ENCODE measurements around the gene LY86.

The LY86 gene

DNA sequence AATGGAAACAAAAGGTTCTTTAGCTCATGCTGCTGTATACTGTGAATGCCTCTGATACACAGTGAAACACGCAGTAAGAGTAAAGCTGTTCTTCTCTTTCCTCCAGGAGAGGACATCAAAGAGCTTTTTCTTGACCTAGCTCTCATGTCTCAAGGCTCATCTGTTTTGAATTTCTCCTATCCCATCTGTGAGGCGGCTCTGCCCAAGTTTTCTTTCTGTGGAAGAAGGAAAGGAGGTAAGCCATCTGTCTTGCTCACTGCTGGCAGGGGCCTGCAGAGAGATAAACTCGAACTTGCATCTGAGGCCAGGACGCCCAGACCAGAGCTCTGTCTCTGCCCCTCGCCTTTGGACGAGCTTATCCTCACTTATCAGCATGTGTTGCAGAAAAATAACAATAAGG, 37.7 kb downstream of the LY86 start:
- DNase-seq (ENCODE audit: insufficient read length, low spot score) (no peak), FAIRE-seq (no peak)
- TF ChIP-seq POU2F2 (IDR thresholded peaks at IDR 0.05; ENCODE audit: low read depth, low read length) (no peak), SPI1 (IDR thresholded peaks at IDR 0.05; ENCODE audit: low read depth, low read length) (no peak), TAF1 (IDR thresholded peaks at IDR 0.05; ENCODE audit: low read depth, low read length) (no peak), POLR2A (IDR thresholded peaks at IDR 0.05; ENCODE audit: low read depth, low read length) (no peak), POLR2AphosphoS5 (IDR thresholded peaks at IDR 0.05; ENCODE audit: low read depth, low read length) (no peak), PAX5 (IDR thresholded peaks at IDR 0.05; ENCODE audit: insufficient read depth, low read length, severe bottlenecking) (no peak)

DNA sequence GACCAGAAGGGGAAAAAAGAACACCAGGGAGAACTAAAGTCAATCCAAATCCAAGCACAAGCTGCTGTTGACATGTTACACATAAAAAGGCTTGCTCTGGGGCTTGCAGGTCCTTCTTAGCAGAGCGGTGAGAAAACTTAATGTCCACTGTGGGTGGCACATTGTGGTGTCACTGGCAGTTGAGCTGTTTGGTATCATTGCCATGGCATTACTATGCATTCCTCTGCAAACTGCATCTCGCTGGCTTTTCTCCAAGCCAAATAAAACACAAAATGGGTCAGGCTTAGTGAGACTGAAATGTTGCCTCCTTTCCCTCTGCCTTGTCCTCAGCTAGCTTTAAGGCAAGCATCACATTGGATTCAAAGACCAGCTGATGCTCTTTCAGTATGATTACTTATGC, 40.9 kb downstream of the LY86 start:
- TF ChIP-seq POLR2AphosphoS5 (IDR thresholded peaks at IDR 0.05; ENCODE audit: low read depth, low read length) = no peak
- no peak for TF ChIP-seq TAF1 (IDR thresholded peaks at IDR 0.05; ENCODE audit: low read depth, low read length)
- no peak for TF ChIP-seq POU2F2 (IDR thresholded peaks at IDR 0.05; ENCODE audit: low read depth, low read length)
- no peak for TF ChIP-seq SPI1 (IDR thresholded peaks at IDR 0.05; ENCODE audit: low read depth, low read length)
- TF ChIP-seq POLR2A (IDR thresholded peaks at IDR 0.05; ENCODE audit: low read depth, low read length) = no peak
- no peak for TF ChIP-seq PAX5 (IDR thresholded peaks at IDR 0.05; ENCODE audit: insufficient read depth, low read length, severe bottlenecking)
- DNase-seq (ENCODE audit: insufficient read length, low spot score) (no peak), FAIRE-seq (peak; percentile 9)

DNA sequence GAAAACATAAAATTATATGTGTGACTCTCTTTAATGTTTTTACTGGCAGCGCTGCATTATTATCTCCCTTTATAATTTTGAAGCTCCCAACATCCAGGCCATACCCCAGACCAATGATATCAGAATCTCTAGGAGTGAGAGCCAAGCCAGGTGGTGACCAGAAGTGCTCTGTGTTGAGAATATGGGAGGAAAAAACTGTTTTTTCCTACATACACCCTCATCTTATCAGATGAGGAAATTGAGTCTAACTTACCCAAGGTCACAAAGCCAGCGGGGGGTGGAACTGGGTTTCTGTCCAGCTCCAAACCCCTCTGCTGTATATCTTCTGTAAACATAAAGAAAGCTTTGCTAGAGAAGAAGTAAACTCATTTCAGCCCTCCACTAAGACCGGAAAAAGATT, 42.5 kb downstream of the LY86 start:
- no peak for FAIRE-seq
- no peak for DNase-seq (ENCODE audit: insufficient read length, low spot score)
- TF ChIP-seq POU2F2 (IDR thresholded peaks at IDR 0.05; ENCODE audit: low read depth, low read length) (no peak), TAF1 (IDR thresholded peaks at IDR 0.05; ENCODE audit: low read depth, low read length) (no peak), SPI1 (IDR thresholded peaks at IDR 0.05; ENCODE audit: low read depth, low read length) (no peak), PAX5 (IDR thresholded peaks at IDR 0.05; ENCODE audit: insufficient read depth, low read length, severe bottlenecking) (no peak), POLR2A (IDR thresholded peaks at IDR 0.05; ENCODE audit: low read depth, low read length) (no peak), POLR2AphosphoS5 (IDR thresholded peaks at IDR 0.05; ENCODE audit: low read depth, low read length) (no peak)

DNA sequence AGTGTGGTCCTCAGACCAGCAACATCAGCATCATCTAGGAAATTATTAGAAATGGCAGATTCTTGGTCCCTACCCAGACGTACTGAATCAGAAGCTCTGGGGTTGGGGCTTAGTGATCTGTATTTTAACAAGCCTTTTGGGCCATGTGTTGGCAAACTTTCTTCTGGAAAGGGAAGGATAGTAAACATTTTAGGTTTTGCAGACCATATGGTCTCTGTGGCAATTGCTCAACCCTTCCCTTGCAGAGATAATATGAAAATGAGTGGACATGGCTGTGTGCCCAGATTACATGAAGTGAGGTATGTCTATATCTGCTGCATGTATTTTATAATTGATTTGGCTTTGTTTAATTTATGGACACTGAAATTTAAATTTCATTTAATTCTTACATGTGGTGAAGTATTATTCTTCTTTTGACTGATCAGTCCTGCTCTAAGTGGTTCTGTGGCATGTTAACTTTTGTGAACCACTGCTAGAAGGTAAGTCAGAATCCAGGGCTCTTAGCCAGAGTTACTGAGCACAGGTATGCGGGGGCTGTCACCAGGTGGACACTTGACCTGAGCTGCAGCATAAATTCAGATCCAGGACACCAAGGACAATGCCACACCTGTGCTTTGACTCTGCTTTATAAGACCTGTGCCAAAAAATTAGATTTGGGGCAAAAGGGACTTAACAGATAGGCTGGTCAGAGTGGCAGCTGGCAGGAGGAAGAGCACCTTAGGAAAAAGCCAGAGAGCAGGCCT, 43.2 kb downstream of the LY86 start:
- no peak for TF ChIP-seq POLR2AphosphoS5 (IDR thresholded peaks at IDR 0.05; ENCODE audit: low read depth, low read length)
- no peak for TF ChIP-seq POLR2A (IDR thresholded peaks at IDR 0.05; ENCODE audit: low read depth, low read length)
- TF ChIP-seq SPI1 (IDR thresholded peaks at IDR 0.05; ENCODE audit: low read depth, low read length) = no peak
- TF ChIP-seq PAX5 (IDR thresholded peaks at IDR 0.05; ENCODE audit: insufficient read depth, low read length, severe bottlenecking) = no peak
- no peak for TF ChIP-seq TAF1 (IDR thresholded peaks at IDR 0.05; ENCODE audit: low read depth, low read length)
- no peak for TF ChIP-seq POU2F2 (IDR thresholded peaks at IDR 0.05; ENCODE audit: low read depth, low read length)
- no peak for FAIRE-seq
- DNase-seq (ENCODE audit: insufficient read length, low spot score) = no peak

DNA sequence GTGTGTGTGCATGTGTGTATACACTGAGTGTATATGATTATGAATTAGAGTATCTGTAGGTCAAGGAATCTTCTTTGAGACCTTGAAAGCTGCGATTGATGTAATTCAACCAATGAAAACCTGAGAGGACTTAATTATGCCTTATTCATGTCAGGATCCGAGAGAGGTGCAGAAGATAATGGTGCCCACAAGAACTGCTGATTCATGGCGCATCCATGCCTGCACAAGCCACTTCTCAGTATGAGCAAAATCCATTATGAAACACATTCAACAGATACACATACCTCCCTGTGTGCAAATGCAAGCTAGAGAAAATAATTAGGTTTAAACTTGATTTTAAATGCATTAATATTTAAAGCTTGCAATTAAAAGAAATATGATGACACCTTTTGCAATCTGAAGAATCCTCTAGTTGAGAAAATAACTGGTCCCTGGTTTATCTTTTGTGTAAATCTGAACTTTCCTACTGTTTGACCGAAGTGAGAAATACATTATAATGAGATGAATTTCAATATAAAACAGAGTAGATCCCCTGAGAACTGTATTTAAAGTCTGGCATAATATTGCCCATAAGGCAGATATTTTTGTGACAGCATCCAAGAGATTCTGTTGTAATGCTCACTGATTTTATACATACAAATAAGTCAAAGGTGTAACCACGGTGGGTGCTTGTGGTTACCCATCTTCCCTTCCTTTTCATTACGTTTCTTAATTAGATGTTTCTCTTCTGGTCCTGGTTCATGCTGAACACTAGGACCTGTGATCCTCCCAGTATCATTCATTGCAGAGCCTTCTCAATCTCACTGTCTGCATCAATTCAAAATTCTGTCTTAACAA, 45.6 kb downstream of the LY86 start:
- DNase-seq (ENCODE audit: insufficient read length, low spot score) (no peak), FAIRE-seq (peak; percentile 45)
- no peak for TF ChIP-seq POLR2A (IDR thresholded peaks at IDR 0.05; ENCODE audit: low read depth, low read length)
- TF ChIP-seq POU2F2 (IDR thresholded peaks at IDR 0.05; ENCODE audit: low read depth, low read length) = no peak
- no peak for TF ChIP-seq POLR2AphosphoS5 (IDR thresholded peaks at IDR 0.05; ENCODE audit: low read depth, low read length)
- no peak for TF ChIP-seq TAF1 (IDR thresholded peaks at IDR 0.05; ENCODE audit: low read depth, low read length)
- no peak for TF ChIP-seq SPI1 (IDR thresholded peaks at IDR 0.05; ENCODE audit: low read depth, low read length)
- TF ChIP-seq PAX5 (IDR thresholded peaks at IDR 0.05; ENCODE audit: insufficient read depth, low read length, severe bottlenecking) = no peak

DNA sequence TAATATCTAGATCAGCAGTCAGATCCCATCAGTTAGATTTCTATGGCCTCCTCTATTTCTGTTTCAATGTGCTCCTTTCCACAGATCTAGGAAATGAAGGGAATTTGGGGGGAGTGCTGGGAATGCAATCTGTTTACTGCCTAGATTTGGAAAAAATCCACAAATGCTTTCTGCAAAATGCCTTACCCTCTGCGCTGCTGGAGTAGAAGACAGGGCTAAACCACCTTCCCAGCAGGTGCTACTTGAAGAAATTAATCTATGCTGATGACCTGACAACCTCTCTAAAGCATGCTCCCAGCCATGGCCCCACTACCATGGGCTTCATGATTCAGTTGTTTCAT, 46.2 kb downstream of the LY86 start:
- TF ChIP-seq POLR2A (IDR thresholded peaks at IDR 0.05; ENCODE audit: low read depth, low read length) (no peak), SPI1 (IDR thresholded peaks at IDR 0.05; ENCODE audit: low read depth, low read length) (no peak), POU2F2 (IDR thresholded peaks at IDR 0.05; ENCODE audit: low read depth, low read length) (no peak), TAF1 (IDR thresholded peaks at IDR 0.05; ENCODE audit: low read depth, low read length) (no peak), PAX5 (IDR thresholded peaks at IDR 0.05; ENCODE audit: insufficient read depth, low read length, severe bottlenecking) (no peak), POLR2AphosphoS5 (IDR thresholded peaks at IDR 0.05; ENCODE audit: low read depth, low read length) (no peak)
- no peak for FAIRE-seq
- no peak for DNase-seq (ENCODE audit: insufficient read length, low spot score)

DNA sequence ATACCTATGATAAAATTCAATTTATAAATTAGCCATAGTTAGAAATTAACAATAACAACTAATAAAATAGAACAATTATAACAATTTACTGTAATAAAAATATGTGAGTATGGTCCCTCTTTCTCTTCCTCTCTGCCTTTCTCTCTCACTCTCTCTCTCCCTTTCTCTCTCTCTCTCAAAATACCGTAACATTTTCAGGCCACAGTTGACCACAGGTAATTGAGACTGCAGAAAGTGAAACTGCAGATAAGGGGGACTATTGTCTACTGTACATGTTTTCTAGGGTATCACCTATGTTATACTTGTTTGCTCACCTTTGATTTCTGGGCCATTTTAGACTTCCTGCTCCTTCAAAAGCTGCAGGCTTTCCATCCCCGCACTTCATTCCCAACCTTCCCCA, 46.8 kb downstream of the LY86 start:
- DNase-seq (ENCODE audit: insufficient read length, low spot score) = no peak
- TF ChIP-seq POLR2AphosphoS5 (IDR thresholded peaks at IDR 0.05; ENCODE audit: low read depth, low read length) = no peak
- TF ChIP-seq POLR2A (IDR thresholded peaks at IDR 0.05; ENCODE audit: low read depth, low read length) = no peak
- 0 out of 2 replicates have a peak, but pooled peaks have one; percentile 12 for TF ChIP-seq SPI1 (IDR thresholded peaks at IDR 0.05; ENCODE audit: low read depth, low read length)
- peak; percentile 65 for FAIRE-seq

DNA sequence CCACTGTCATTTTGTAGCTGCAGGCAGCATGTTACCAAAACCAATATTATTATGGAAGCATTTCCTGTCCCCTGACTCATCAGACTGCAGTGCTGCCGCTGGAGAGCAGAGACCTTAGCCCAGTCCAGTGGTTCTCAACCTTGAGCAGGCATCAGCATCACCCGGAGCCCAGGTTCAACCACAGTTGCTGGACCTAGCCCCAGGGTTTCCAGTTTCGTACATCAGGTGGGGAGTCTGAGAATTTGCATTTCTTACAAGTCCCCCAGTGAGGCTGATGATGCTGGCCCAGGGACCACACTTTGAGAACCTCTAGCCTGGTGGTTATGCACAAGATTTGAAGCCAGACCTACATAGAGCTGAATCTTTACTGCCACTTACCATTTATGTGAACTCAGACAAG, 47.3 kb downstream of the LY86 start:
- DNase-seq (ENCODE audit: insufficient read length, low spot score) = no peak
- peak; percentile 59 for FAIRE-seq

DNA sequence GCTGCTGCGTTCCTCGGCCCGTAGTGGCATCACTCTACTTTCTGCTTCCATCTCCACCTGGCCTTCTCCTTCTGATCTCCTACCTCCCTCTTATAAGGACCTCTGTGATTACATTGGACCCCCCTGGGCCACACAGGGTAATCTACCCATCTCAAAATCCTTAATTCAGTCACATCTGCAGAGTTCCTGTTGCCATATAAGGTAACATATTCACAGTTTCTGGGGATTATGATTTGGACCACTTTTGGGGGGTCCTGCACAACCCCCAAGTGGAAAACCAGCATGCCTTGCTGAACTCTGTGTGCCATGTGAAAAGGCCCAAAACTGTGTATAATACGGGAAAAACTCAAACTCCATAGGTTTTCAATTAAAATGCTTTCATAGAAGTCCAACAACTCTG, 51.1 kb downstream of the LY86 start:
- FAIRE-seq (no peak), DNase-seq (ENCODE audit: insufficient read length, low spot score) (no peak)
- no peak for TF ChIP-seq POU2F2 (IDR thresholded peaks at IDR 0.05; ENCODE audit: low read depth, low read length)
- TF ChIP-seq SPI1 (IDR thresholded peaks at IDR 0.05; ENCODE audit: low read depth, low read length) = no peak
- no peak for TF ChIP-seq PAX5 (IDR thresholded peaks at IDR 0.05; ENCODE audit: insufficient read depth, low read length, severe bottlenecking)
- no peak for TF ChIP-seq TAF1 (IDR thresholded peaks at IDR 0.05; ENCODE audit: low read depth, low read length)
- TF ChIP-seq POLR2AphosphoS5 (IDR thresholded peaks at IDR 0.05; ENCODE audit: low read depth, low read length) = no peak
- no peak for TF ChIP-seq POLR2A (IDR thresholded peaks at IDR 0.05; ENCODE audit: low read depth, low read length)

More for the DNA sequence above, 47.3 kb downstream of the LY86 start:
- TF ChIP-seq POLR2A (IDR thresholded peaks at IDR 0.05; ENCODE audit: low read depth, low read length) (no peak), POU2F2 (IDR thresholded peaks at IDR 0.05; ENCODE audit: low read depth, low read length) (no peak), PAX5 (IDR thresholded peaks at IDR 0.05; ENCODE audit: insufficient read depth, low read length, severe bottlenecking) (no peak), TAF1 (IDR thresholded peaks at IDR 0.05; ENCODE audit: low read depth, low read length) (no peak), POLR2AphosphoS5 (IDR thresholded peaks at IDR 0.05; ENCODE audit: low read depth, low read length) (no peak), SPI1 (IDR thresholded peaks at IDR 0.05; ENCODE audit: low read depth, low read length) (no peak)
